HG03565 (cell line): ENCODE results near the gene TGIF2.
"Not testable (repeated sequence)": the region's sequence is repeated elsewhere in the genome, so short reads cannot be mapped to it uniquely, and the experiment has no call there.

Experiments used
- ATAC-seq: cut with Tn5 transposase; IDR thresholded peaks from one replicate; pipeline ENCODE4 v1.9.1; 2021; ENCODE audit warnings: mild to moderate bottlenecking, moderate library complexity; ENCODE audit not compliant: unreplicated experiment

The TGIF2 gene

DNA sequence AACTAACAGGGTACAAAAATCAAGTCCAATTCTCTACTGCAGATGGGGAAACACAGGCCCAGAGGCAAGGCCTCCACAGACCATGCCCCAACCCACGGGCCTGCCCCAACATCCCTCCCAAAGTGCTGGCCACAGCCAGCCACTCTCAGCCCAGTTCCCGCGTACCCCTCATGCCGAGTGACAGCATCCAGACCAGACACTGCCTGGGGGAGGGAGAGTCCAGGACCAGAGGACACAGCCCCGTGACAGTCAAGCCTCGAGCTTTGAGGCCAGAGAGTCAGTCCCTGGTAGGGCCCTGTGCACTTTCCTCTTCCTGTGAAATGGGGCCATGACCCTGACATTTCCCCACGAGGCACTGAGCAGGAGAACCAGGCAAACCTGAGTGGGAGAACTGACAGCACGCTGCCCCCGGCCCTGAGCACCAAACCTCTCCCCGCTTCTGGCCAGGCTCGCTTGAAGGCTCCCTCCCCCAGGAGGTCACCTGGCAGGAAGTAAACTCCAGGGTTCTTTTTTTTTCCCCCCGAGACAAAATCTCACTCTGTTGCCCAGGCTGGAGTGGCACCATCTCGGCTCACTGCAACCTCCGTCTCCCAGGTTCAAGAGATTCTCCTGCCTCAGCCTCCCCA lies 27.2 kb upstream of the TGIF2 start:
- no peak for ATAC-seq

DNA sequence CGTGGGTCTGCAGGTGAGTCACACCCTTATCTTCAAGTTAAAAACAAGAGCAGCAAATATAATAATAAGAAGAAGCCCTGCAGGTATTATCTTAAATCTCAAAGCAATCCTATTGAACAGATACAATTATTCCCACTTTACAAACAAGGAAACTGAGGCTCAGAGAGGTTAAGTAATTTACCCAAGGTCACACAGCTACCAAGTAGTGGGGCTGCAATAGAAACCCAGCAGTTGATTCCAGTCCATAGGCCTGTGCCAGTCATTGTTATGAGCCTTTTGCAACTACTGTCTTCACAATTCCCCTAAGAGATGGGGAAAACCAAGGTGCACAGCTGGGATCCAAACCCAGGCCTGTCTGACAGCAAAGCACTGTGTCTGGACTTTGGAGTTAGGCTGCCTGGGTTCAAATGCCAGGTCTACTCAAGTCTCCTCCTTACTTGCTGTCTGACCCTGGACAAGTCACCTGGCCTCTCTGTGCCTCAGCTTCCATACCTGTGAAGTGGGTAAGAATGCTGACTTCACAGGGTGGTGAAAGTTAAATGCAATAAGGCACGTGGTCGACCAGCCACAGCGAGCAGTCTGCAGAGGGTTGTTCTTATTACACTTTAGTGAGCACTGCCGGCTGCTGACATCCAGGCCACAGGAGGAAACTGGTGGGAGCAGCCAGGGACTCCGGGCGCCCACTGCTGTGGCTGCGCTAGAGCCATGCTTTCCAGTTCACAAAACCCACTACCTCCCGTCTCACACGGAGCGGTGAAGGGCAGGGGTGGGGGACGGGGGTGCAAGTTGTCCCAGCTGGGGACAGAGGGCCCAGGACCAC lies 26.0 kb upstream of the TGIF2 start:
- no peak for ATAC-seq

- no peak for ATAC-seq
Observed at GRCh38 chr20:36548006-36548315, 25.4 kb upstream of the TGIF2 start.

- ATAC-seq: no peak
Observed at GRCh38 chr20:36548704-36549627, 24.4 kb upstream of the TGIF2 start.

- ATAC-seq: no peak
Observed at GRCh38 chr20:36549628-36549941, 23.8 kb upstream of the TGIF2 start.

DNA sequence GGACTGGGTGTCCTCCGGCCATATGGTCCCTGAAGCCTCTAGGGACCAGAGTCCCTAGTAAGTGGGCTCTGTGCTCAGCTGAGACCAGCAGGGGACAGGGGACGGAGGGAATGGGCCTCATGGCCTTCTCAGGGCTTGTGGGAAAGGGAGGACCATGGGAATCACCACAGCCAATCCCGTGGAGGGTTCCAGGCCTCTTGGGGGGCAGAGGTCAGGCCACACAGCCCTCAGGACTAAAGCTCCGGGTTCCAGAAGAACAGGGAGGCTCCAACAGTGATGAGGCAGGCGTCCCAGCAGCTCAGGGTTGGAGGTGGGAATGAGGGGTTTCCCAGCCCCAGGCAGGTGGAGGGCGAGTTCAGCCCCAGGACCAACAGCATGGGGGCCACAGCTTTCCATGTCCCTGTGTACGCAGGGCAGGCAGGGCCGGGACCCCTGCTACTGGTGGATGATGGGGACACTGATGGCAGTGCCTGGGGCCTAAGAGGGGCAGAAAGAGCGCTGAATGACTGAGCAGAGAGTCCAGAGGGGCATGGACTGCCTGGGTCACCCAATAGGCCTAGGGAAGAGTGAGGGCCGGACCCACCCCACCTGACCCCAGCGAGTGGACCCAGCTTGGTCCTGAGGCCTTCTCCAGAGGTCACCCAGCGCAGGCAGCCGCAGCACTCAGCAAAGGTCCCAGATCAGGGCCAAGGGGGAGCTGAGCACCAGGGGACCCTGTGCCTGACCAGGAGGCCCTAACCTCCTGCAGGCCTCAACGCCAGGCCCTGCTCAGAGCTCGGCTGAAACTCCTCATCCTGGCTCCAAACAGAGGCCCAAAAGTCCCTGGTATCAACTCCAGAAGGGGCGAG lies 23.2 kb upstream of the TGIF2 start:
- ATAC-seq: no peak

- no peak for ATAC-seq
Observed at GRCh38 chr20:36550790-36551299, 22.6 kb upstream of the TGIF2 start.

GRCh38 chr20:36555248-36555647 lies 18.1 kb upstream of the TGIF2 start:
- ATAC-seq: no peak

GRCh38 chr20:36562724-36563123 lies 10.7 kb upstream of the TGIF2 start:
- ATAC-seq: no peak

- ATAC-seq: no peak
Observed at GRCh38 chr20:36563374-36563773, 10.0 kb upstream of the TGIF2 start.

DNA sequence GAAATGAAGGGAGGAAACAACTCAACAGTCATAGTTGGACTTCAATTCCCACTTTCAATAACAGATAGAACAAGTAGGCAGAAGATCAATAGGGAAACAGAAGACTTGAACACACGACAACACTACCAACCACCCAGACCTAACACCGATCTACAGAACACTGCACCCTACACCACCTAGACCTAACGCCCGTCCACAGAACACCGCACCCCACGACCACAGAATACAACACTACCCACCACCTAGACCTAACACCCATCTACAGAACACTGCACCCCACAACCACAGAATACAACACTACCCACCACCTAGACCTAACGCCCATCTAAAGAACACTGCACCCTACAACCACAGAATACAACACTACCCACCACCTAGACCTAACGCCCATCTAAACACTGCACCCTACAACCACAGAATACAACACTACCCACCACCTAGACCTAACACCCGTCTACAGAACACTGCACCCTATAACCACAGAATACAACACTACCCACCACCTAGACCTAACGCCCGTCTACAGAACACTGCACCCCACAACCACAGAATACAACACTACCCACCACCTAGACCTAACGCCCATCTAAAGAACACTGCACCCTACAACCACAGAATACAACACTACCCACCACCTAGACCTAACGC lies 9.2 kb upstream of the TGIF2 start:
- not testable (repeated sequence) for ATAC-seq

DNA sequence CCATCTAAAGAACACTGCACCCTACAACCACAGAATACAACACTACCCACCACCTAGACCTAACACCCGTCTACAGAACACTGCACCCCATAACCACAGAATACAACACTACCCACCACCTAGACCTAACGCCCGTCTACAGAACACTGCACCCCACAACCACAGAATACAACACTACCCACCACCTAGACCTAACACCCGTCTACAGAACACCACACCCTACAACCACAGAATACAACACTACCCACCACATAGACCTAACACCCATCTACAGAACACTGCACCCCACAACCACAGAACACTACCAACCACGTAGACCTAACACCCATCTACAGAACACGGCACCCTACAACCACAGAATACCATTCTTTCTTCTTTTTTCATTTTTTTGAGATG lies 8.7 kb upstream of the TGIF2 start:
- not testable (repeated sequence) for ATAC-seq

DNA sequence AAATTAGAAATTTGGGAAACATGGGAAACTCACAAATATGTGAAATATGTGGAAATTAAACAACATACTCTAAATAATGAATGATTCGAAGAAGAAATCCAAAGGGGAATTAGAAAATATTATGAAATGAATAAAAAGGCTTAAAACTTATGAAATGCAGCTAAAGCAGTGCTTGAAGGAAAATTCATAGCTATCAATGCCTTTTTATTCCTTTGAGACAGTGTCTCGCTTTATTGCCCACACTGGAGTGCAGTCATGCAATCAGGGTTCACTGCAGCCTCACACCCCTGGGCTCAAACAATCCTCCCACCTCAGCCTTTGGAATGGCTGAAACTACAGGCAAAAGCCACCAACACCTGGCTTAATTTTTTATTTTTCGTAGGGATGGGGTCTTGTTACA lies 7.9 kb upstream of the TGIF2 start:
- ATAC-seq: no peak

GRCh38 chr20:36569847-36570429 lies 3.5 kb upstream of the TGIF2 start:
- ATAC-seq: no peak

- ATAC-seq: no peak
Observed at GRCh38 chr20:36571564-36572504, 1.6 kb upstream of the TGIF2 start.

DNA sequence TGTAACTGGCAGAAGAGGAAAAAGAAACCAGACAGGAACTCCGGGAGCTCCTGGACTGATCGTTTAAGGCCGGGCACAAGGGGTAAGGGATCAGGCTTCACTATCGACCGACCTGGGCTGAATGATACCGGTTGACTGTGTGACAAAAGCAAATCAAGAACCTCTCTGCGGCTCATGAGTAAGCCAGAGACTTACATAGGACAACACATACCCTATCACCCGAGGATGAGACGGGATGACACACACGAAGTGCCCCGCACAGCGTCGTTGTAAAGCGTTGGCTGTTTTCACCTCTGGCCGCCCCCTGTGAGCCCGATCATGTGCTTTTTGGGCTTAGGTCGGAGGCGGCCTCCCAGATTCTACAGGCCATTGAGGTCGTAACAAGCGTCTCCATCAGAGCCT lies 695 bp upstream of the TGIF2 start:
- peak; percentile 16 for ATAC-seq

- no peak for ATAC-seq
Observed at GRCh38 chr20:36573798-36574365, 485 bp downstream of the TGIF2 start.

- ATAC-seq: no peak
Observed at GRCh38 chr20:36574366-36575135, 1.2 kb downstream of the TGIF2 start.
